ENCODE results near the gene LRSAM1. TPM values are rescaled to one million over a fixed set of nuclear protein-coding genes. Genes with fewer than 3 reads are reported as not detected.

The LRSAM1 gene
- total and polyA plus RNA-seq, 7 donors: 6.9 to 54.0 (median 17.9) TPM

DNA sequence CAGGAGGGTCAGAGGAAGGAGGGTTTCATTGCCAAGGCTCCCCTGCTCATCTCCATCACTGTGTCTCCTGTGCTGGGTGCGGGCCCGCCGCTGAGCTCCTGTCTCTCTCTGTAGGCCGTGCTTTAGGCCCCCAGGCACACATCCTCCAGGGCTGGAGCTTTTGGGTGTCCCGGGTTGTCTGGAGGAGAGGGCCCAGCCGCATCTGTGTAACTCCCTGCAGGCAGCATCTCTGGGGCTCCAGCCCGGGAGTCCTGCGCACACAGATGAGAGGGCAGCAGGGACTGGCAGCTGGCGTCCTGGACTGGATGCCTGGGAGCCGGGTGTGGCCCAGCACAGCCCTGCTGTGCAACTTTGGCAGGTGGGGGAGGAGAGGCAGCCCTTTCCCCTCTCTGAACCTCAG lies 40.2 kb downstream of the LRSAM1 start:
- no peak for TF ChIP-seq POLR2A (IDR thresholded peaks at IDR 0.05)
- TF ChIP-seq EP300 (IDR thresholded peaks at IDR 0.05): no peak
- no peak for TF ChIP-seq POLR2AphosphoS5 (IDR thresholded peaks at IDR 0.05)
- TF ChIP-seq, protein P1, sequence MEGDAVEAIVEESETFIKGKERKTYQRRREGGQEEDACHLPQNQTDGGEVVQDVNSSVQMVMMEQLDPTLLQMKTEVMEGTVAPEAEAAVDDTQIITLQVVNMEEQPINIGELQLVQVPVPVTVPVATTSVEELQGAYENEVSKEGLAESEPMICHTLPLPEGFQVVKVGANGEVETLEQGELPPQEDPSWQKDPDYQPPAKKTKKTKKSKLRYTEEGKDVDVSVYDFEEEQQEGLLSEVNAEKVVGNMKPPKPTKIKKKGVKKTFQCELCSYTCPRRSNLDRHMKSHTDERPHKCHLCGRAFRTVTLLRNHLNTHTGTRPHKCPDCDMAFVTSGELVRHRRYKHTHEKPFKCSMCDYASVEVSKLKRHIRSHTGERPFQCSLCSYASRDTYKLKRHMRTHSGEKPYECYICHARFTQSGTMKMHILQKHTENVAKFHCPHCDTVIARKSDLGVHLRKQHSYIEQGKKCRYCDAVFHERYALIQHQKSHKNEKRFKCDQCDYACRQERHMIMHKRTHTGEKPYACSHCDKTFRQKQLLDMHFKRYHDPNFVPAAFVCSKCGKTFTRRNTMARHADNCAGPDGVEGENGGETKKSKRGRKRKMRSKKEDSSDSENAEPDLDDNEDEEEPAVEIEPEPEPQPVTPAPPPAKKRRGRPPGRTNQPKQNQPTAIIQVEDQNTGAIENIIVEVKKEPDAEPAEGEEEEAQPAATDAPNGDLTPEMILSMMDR (IDR thresholded peaks at IDR 0.05): no peak
- Histone ChIP-seq H3K27me3 (no peaks in the 10 kb centered on the region), H3K4me1 (peaks cover 0 to 36% (median 28%) of the 10 kb centered on the region in 4 donors), H3K27ac (peak overlapping the region in 1 of 4 donors; percentile 57), H3K36me3 (peaks cover 18 to 86% (median 60%) of the 10 kb centered on the region in 4 donors), H3K9me3 (no peaks in the 10 kb centered on the region), H3K4me3 (no peak overlapping the region)
- intact Hi-C loops (cut with DNase I): no loop called here
- DNase-seq: no peak
- WGBS, 2 donors: 82 to 90% methylated on average over 10 of the region's 10 CpGs

DNA sequence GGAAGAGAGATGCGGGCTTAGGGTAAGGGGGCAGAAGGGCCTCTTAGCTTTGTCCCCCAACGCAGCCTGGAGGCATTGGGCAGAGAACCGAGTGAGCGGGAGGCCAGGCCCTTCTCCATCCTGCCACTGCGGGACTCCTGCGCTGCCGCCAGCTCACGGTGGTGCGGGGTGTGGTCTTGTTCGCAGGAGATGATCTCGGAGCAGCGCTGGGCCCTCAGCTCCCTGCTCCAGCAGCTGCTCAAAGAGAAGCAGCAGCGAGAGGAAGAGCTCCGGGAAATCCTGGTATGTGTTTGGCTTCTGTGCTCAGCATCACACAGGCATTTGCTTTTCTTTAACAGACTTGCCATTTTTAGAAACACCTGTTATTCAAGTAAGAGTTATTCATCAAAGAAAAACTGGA lies 41.3 kb downstream of the LRSAM1 start:
- H3K36me3 ChIP-seq: peaks cover 14 to 86% (median 62%) of the 10 kb centered on the region in 4 donors
- WGBS, 2 donors: 91% methylated on average over 14 of the region's 14 CpGs
- intact Hi-C loops (cut with DNase I): no loop called here

DNA sequence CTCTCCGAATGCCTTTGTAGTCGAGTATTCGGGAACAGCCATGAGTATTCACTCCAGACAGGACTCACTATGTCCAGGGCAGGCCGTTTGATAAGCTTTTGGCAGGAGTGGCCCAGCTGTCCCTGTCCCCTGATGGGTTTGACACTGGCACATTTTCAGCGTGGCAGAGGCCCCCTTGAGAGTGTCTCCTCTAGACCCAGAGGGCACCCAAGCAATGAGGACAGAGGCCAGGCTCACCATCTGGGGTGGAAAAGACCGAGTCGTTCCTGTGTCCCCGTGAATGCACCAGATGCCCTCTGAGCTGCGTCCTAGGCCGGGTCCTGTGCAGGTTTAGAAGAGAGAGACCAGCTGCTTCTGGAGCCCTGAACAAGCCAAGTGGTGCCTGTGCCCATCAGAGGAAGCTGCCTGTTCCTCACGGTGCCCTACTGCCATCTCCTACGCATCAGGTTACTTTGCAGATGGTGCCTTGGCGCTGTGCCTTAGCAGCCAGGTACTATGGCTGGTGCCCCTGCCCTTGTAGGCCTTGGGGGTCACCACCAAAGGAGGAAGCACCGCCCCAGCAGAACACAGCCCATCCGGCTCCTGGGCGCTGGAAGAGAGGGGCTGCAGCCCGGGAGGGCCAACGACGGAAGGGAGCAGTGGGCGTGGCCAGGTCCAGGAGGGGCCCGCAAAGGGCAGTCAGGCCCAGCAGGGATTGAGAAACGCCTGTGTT lies 42.4 kb downstream of the LRSAM1 start:
- peak overlapping the region in 3 of 4 donors; percentile 85 to 89 (median 89) for H3K27ac ChIP-seq
- WGBS, 2 donors: 87 to 88% methylated on average over 22 of the region's 22 CpGs
- intact Hi-C loops (cut with DNase I): no loop called here
- TF ChIP-seq, protein P1 (IDR thresholded peaks at IDR 0.05): no peak
- TF ChIP-seq POLR2AphosphoS5 (IDR thresholded peaks at IDR 0.05) (no peak), EP300 (IDR thresholded peaks at IDR 0.05) (no peak), POLR2A (IDR thresholded peaks at IDR 0.05) (no peak)
- H3K27me3 ChIP-seq: no peaks in the 10 kb centered on the region
- DNase-seq: peak; percentile 57
- H3K36me3 ChIP-seq: peaks cover 8 to 87% (median 59%) of the 10 kb centered on the region in 4 donors
- no peaks in the 10 kb centered on the region for H3K9me3 ChIP-seq
- H3K4me1 ChIP-seq: peaks cover 0 to 38% (median 31%) of the 10 kb centered on the region in 4 donors
- no peak overlapping the region for H3K4me3 ChIP-seq

More for the DNA sequence above, 41.3 kb downstream of the LRSAM1 start:
- no peaks in the 10 kb centered on the region for H3K9me3 ChIP-seq
- peaks cover 0 to 38% (median 31%) of the 10 kb centered on the region in 4 donors for H3K4me1 ChIP-seq
- DNase-seq: no peak
- H3K27ac ChIP-seq: peak overlapping the region in 2 of 4 donors; percentile 39 to 57
- no peak overlapping the region for H3K4me3 ChIP-seq
- no peaks in the 10 kb centered on the region for H3K27me3 ChIP-seq
- no peak for TF ChIP-seq EP300 (IDR thresholded peaks at IDR 0.05)
- no peak for TF ChIP-seq POLR2A (IDR thresholded peaks at IDR 0.05)
- TF ChIP-seq, protein P1 (IDR thresholded peaks at IDR 0.05): no peak
- TF ChIP-seq POLR2AphosphoS5 (IDR thresholded peaks at IDR 0.05): no peak

DNA sequence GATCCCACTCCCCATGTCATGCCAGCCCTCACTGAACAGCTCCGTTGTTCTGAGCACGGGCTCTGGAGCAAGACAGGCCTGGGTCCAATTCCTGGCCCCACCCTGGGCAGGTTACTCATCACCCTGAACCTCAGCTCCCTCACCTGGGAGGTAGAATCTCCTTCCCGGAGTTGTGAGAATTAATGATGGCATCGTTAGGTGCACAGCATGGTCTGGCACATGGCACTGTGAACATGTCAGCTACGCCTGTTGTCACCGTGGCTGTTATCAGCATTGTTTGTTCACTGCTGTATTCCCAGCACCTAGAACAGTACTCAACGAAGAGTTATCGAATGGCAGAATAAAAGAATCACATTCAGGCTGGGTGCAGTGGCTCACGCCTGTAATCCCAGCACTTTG lies 43.0 kb downstream of the LRSAM1 start:
- H3K36me3 ChIP-seq: peaks cover 4 to 81% (median 55%) of the 10 kb centered on the region in 4 donors
- H3K27ac ChIP-seq: peak overlapping the region in 3 of 4 donors; percentile 85 to 89 (median 89)
- no peaks in the 10 kb centered on the region for H3K9me3 ChIP-seq
- intact Hi-C loops (cut with DNase I): no loop called here
- DNase-seq: no peak
- peaks cover 0 to 38% (median 31%) of the 10 kb centered on the region in 4 donors for H3K4me1 ChIP-seq
- no peaks in the 10 kb centered on the region for H3K27me3 ChIP-seq
- no peak overlapping the region for H3K4me3 ChIP-seq
- TF ChIP-seq EP300 (IDR thresholded peaks at IDR 0.05): no peak
- 26 to 79% methylated on average over 9 of the region's 9 CpGs for WGBS, 2 donors

DNA sequence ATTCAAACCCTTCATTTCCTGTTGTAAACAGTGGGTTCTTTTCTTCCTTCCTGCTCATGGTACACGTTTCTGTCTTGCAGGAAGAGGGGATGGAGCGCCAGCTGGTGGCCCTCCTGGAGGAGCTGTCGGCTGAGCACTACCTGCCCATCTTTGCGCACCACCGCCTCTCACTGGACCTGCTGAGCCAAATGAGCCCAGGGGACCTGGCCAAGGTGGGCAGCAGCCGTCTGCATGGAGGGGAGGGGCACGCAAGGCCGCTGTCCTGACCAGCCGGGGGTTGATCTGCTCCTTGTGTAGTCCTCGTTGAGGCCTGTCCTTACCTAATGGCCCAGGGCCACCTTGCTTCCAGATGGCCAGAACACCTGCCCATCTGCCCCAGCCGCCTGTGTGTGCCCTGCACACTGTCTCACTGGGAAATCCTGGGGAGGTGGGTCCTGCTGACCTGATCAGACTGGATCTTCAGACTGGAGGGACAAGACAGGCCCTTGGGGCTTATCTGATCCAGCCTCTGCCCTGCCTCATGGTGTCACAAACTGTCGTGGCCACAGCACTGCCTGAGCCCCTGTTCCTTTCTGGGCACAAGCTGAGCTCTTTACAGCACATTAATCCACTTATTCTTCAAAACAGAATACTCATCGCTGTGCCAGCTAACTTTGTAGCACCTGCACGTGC lies 44.7 kb downstream of the LRSAM1 start:
- peaks cover 0 to 72% (median 52%) of the 10 kb centered on the region in 4 donors for H3K36me3 ChIP-seq
- TF ChIP-seq POLR2AphosphoS5 (IDR thresholded peaks at IDR 0.05): no peak
- peak; percentile 65 for DNase-seq
- peak overlapping the region in 3 of 4 donors; percentile 85 to 89 (median 89) for H3K27ac ChIP-seq
- peaks cover 0 to 38% (median 31%) of the 10 kb centered on the region in 4 donors for H3K4me1 ChIP-seq
- no peaks in the 10 kb centered on the region for H3K9me3 ChIP-seq
- no peaks in the 10 kb centered on the region for H3K27me3 ChIP-seq
- 71 to 83% methylated on average over 14 of the region's 14 CpGs for WGBS, 2 donors
- H3K4me3 ChIP-seq: no peak overlapping the region
- intact Hi-C loops (cut with DNase I): no loop called here
